Measurements from ENCODE around the gene MAGEA2. TPM values are rescaled to one million over a fixed set of nuclear protein-coding genes. Genes with fewer than 3 reads are reported as not detected.
"Not testable (repeated sequence)": the region's sequence is repeated elsewhere in the genome, so short reads cannot be mapped to it uniquely, and the experiment has no call there.

Gene MAGEA2
- total and polyA plus RNA-seq, 3 experiments from 2014 or later: not detected

- H3K4me1 Mint-ChIP-seq; H3K9me3 ChIP-seq (ENCODE audit: low read length); H3K4me3 ChIP-seq (ENCODE audit: low read length); H3K27me3 ChIP-seq (ENCODE audit: insufficient read depth, low read length, poor library complexity, severe bottlenecking); DNase-seq; CTCF ChIA-PET; H3K36me3 ChIP-seq (ENCODE audit: insufficient read depth, low read length); H3K4me1 ChIP-seq (ENCODE audit: insufficient read depth, low read length); POLR2A ChIA-PET; H3K9me3 Mint-ChIP-seq; H3K27ac Mint-ChIP-seq; H3K27ac ChIP-seq (ENCODE audit: low read depth, low read length); H3K36me3 Mint-ChIP-seq; H3K27me3 Mint-ChIP-seq; H3K4me3 Mint-ChIP-seq: not testable (repeated sequence)
Measured at GRCh38 chrX:152754871-152755270, 1.2 kb upstream of the MAGEA2 start.

DNA sequence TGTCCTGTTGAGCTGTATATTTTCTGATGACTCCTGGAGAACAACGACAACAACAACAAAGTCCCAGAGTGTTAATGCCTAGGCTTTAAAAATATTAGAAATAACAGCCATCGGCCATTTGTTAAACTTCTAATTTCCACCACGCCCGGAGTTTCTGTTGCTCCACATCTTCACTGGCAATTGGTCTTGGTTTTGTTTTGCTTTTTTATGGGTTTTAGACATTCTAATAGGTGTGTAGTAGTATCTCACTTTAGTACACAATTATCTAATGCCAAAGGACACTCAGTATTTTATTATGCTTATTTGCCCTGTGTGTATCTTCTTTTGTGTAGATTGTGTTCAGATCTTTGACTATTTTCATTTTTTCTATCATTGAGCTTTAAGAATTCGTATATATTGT is 15.1 kb downstream of the MAGEA2 start:
- H3K9me3 Mint-ChIP-seq: no peaks in the 10 kb centered on the region
- peaks cover 0 to 14% of the 10 kb centered on the region in 2 donors for H3K27me3 Mint-ChIP-seq
- Histone ChIP-seq H3K27ac (ENCODE audit: low read depth, low read length) (no peak overlapping the region), H3K4me3 (ENCODE audit: low read length) (no peak overlapping the region), H3K27me3 (ENCODE audit: insufficient read depth, low read length, poor library complexity, severe bottlenecking) (no peaks in the 10 kb centered on the region), H3K9me3 (ENCODE audit: low read length) (no peaks in the 10 kb centered on the region), H3K36me3 (ENCODE audit: insufficient read depth, low read length) (no peaks in the 10 kb centered on the region), H3K4me1 (ENCODE audit: insufficient read depth, low read length) (no peaks in the 10 kb centered on the region)
- ChIA-PET POLR2A (no interaction called here), CTCF (no interaction called here)
- no peak overlapping the region for H3K4me3 Mint-ChIP-seq
- H3K36me3 Mint-ChIP-seq: no peaks in the 10 kb centered on the region
- DNase-seq: no peak
- no peak overlapping the region for H3K27ac Mint-ChIP-seq
- H3K4me1 Mint-ChIP-seq: no peaks in the 10 kb centered on the region

- H3K27ac ChIP-seq (ENCODE audit: low read depth, low read length); CTCF ChIA-PET; H3K4me3 Mint-ChIP-seq; H3K4me3 ChIP-seq (ENCODE audit: low read length); H3K27me3 ChIP-seq (ENCODE audit: insufficient read depth, low read length, poor library complexity, severe bottlenecking); POLR2A ChIA-PET; H3K36me3 Mint-ChIP-seq; H3K9me3 Mint-ChIP-seq; H3K4me1 Mint-ChIP-seq; H3K9me3 ChIP-seq (ENCODE audit: low read length); DNase-seq; H3K4me1 ChIP-seq (ENCODE audit: insufficient read depth, low read length); H3K27me3 Mint-ChIP-seq; H3K27ac Mint-ChIP-seq; H3K36me3 ChIP-seq (ENCODE audit: insufficient read depth, low read length): not testable (repeated sequence)
Measured at GRCh38 chrX:152736528-152736927, 17.1 kb downstream of the MAGEA2 start.

- Histone ChIP-seq H3K27me3 (ENCODE audit: insufficient read depth, low read length, poor library complexity, severe bottlenecking) (no peaks in the 10 kb centered on the region), H3K4me1 (ENCODE audit: insufficient read depth, low read length) (no peaks in the 10 kb centered on the region), H3K9me3 (ENCODE audit: low read length) (no peaks in the 10 kb centered on the region), H3K36me3 (ENCODE audit: insufficient read depth, low read length) (no peaks in the 10 kb centered on the region), H3K4me3 (ENCODE audit: low read length) (no peak overlapping the region), H3K27ac (ENCODE audit: low read depth, low read length) (no peak overlapping the region)
- CTCF ChIA-PET: no interaction called here
- Mint-ChIP-seq H3K4me1 (no peaks in the 10 kb centered on the region), H3K27me3 (peaks cover 0 to 5% of the 10 kb centered on the region in 2 donors), H3K36me3 (no peaks in the 10 kb centered on the region), H3K4me3 (no peak overlapping the region), H3K27ac (no peak overlapping the region), H3K9me3 (no peaks in the 10 kb centered on the region)
- no peak for DNase-seq
- POLR2A ChIA-PET: no interaction called here
Measured at GRCh38 chrX:152735860-152736511, 17.7 kb downstream of the MAGEA2 start.

- H3K9me3 Mint-ChIP-seq: no peaks in the 10 kb centered on the region
- no peaks in the 10 kb centered on the region for H3K4me1 Mint-ChIP-seq
- H3K36me3 Mint-ChIP-seq: no peaks in the 10 kb centered on the region
- Histone ChIP-seq H3K27ac (ENCODE audit: low read depth, low read length) (no peak overlapping the region), H3K27me3 (ENCODE audit: insufficient read depth, low read length, poor library complexity, severe bottlenecking) (no peaks in the 10 kb centered on the region), H3K4me3 (ENCODE audit: low read length) (no peak overlapping the region), H3K9me3 (ENCODE audit: low read length) (no peaks in the 10 kb centered on the region), H3K4me1 (ENCODE audit: insufficient read depth, low read length) (no peaks in the 10 kb centered on the region), H3K36me3 (ENCODE audit: insufficient read depth, low read length) (no peaks in the 10 kb centered on the region)
- no peak for DNase-seq
- POLR2A ChIA-PET: no interaction called here
- H3K27me3 Mint-ChIP-seq: no peaks in the 10 kb centered on the region
- CTCF ChIA-PET: no interaction called here
- no peak overlapping the region for H3K4me3 Mint-ChIP-seq
- H3K27ac Mint-ChIP-seq: no peak overlapping the region
Measured at GRCh38 chrX:152735101-152735500, 18.5 kb downstream of the MAGEA2 start.

GRCh38 chrX:152734143-152734858 is 19.3 kb downstream of the MAGEA2 start:
- H3K9me3 Mint-ChIP-seq; DNase-seq; H3K4me1 Mint-ChIP-seq; H3K36me3 ChIP-seq (ENCODE audit: insufficient read depth, low read length); H3K4me3 ChIP-seq (ENCODE audit: low read length); H3K4me1 ChIP-seq (ENCODE audit: insufficient read depth, low read length); H3K36me3 Mint-ChIP-seq; H3K27ac Mint-ChIP-seq; CTCF ChIA-PET; H3K9me3 ChIP-seq (ENCODE audit: low read length); H3K4me3 Mint-ChIP-seq; H3K27me3 ChIP-seq (ENCODE audit: insufficient read depth, low read length, poor library complexity, severe bottlenecking); H3K27me3 Mint-ChIP-seq; POLR2A ChIA-PET: not testable (repeated sequence)
- H3K27ac ChIP-seq (ENCODE audit: low read depth, low read length): peak overlapping the region; percentile 31

DNA sequence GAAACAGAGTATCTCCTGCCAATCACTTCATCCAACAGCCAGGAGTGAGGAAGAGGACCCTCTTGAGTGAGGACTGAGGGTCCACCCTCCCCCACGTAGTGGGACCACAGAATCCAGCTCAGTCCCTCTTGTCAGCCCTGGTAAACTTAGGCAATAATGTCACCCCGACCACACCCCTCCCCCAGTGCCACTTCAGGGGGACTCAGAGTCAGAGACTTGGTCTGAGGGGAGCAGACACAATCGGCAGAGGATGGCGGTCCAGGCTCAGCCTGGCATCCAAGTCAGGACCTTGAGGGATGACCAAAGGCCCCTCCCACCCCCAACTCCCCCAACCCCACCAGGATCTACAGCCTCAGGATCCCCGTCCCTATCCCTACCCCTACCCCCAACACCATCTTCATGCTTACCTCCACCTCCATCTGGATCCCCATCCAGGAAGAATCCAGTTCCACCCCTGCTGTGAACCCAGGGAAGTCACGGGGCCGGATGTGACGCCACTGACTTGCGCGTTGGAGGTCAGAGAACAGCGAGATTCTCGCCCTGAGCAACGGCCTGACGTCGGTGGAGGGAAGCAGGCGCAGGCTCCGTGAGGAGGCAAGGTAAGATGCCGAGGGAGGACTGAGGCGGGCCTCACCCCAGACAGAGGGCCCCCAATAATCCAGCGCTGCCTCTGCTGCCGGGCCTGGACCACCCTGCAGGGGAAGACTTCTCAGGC is 20.2 kb downstream of the MAGEA2 start, which contains the start of the genes CSAG1 and MAGEA12:
Gene CSAG1 (minus strand): TSS at position 461 of the 715 bp plus-strand sequence. CDS start 1,261 bp downstream, outside the sequence.
Gene MAGEA12 (plus strand): TSS at position 497 of the 715 bp plus-strand sequence. CDS start 2,405 bp downstream, outside the sequence.
- no peak within 1 kb of the TSS for H3K27ac Mint-ChIP-seq
- DNase-seq: no peak
- H3K36me3 Mint-ChIP-seq: no peaks in the 10 kb centered on the region
- POLR2A ChIA-PET: no interaction called here
- Histone ChIP-seq H3K27me3 (ENCODE audit: insufficient read depth, low read length, poor library complexity, severe bottlenecking) (no peaks in the 10 kb centered on the region), H3K9me3 (ENCODE audit: low read length) (no peaks in the 10 kb centered on the region), H3K36me3 (ENCODE audit: insufficient read depth, low read length) (no peaks in the 10 kb centered on the region), H3K4me1 (ENCODE audit: insufficient read depth, low read length) (no peaks in the 10 kb centered on the region), H3K4me3 (ENCODE audit: low read length) (no peak within 1 kb of the TSS), H3K27ac (ENCODE audit: low read depth, low read length) (peak within 1 kb of the TSS; percentile 38)
- H3K4me3 Mint-ChIP-seq: no peak within 1 kb of the TSS
- no peaks in the 10 kb centered on the region for H3K9me3 Mint-ChIP-seq
- H3K27me3 Mint-ChIP-seq: peaks cover 0 to 1% of the 10 kb centered on the region in 2 donors
- CTCF ChIA-PET: no interaction called here
- no peaks in the 10 kb centered on the region for H3K4me1 Mint-ChIP-seq

- POLR2A ChIA-PET: no interaction called here
- H3K4me1 ChIP-seq (ENCODE audit: insufficient read depth, low read length): no peaks in the 10 kb centered on the region
- H3K27ac Mint-ChIP-seq: no peak overlapping the region
- CTCF ChIA-PET: no interaction called here
- H3K4me3 ChIP-seq (ENCODE audit: low read length): no peak overlapping the region
- H3K36me3 ChIP-seq (ENCODE audit: insufficient read depth, low read length): no peaks in the 10 kb centered on the region
- no peak overlapping the region for H3K4me3 Mint-ChIP-seq
- no peaks in the 10 kb centered on the region for H3K9me3 ChIP-seq (ENCODE audit: low read length)
- no peak overlapping the region for H3K27ac ChIP-seq (ENCODE audit: low read depth, low read length)
- peaks cover 0 to 2% (median 0%) of the 10 kb centered on the region in 5 donors for H3K9me3 Mint-ChIP-seq
- peaks cover 1 to 7% of the 10 kb centered on the region in 2 donors for H3K27me3 Mint-ChIP-seq
- no peaks in the 10 kb centered on the region for H3K36me3 Mint-ChIP-seq
- H3K4me1 Mint-ChIP-seq: no peaks in the 10 kb centered on the region
- no peak for DNase-seq
- no peaks in the 10 kb centered on the region for H3K27me3 ChIP-seq (ENCODE audit: insufficient read depth, low read length, poor library complexity, severe bottlenecking)
Measured at GRCh38 chrX:152725409-152725808, 28.2 kb downstream of the MAGEA2 start.

Measured in CD8-positive, alpha-beta memory T cell (primary cell).